ENCODE measurements around the gene CFAP65. TPM values are rescaled to one million over a fixed set of nuclear protein-coding genes. Genes with fewer than 3 reads are reported as not detected.

The CFAP65 gene
- polyA plus RNA-seq, 1 experiment, result not detected

DNA sequence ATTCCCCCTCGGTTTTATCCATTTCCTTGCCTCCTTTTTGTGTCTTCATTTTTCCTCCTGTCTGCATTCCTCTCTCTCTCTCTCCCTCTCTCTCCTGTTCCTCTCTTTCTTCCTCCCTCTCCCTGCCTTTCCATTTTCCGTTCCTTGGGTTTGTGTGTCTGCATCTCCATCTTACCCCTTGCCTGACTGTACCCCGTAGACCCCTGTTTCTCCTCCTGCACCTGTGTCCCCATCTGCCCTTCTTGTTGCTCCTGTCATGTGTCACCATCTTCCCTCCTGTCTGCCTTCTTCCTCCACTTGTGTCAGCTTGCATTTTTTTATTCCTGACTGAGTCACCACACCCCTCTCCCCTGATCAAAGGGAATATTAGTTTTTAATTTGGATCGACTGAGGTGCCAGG is 80.1 kb downstream of the CFAP65 start:
- peaks cover 9% of the 10 kb centered on the region for H3K9me3 ChIP-seq (ENCODE audit: control insufficient read depth, insufficient read depth, low read length)
- TF ChIP-seq, protein P1, sequence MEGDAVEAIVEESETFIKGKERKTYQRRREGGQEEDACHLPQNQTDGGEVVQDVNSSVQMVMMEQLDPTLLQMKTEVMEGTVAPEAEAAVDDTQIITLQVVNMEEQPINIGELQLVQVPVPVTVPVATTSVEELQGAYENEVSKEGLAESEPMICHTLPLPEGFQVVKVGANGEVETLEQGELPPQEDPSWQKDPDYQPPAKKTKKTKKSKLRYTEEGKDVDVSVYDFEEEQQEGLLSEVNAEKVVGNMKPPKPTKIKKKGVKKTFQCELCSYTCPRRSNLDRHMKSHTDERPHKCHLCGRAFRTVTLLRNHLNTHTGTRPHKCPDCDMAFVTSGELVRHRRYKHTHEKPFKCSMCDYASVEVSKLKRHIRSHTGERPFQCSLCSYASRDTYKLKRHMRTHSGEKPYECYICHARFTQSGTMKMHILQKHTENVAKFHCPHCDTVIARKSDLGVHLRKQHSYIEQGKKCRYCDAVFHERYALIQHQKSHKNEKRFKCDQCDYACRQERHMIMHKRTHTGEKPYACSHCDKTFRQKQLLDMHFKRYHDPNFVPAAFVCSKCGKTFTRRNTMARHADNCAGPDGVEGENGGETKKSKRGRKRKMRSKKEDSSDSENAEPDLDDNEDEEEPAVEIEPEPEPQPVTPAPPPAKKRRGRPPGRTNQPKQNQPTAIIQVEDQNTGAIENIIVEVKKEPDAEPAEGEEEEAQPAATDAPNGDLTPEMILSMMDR (IDR thresholded peaks at IDR 0.05; ENCODE audit: low read depth, low read length), result no peak
- H3K27ac ChIP-seq (ENCODE audit: low read depth, low read length), result no peak overlapping the region
- POLR2A ChIA-PET, result no interaction called here
- peaks cover 52% of the 10 kb centered on the region for H3K27me3 ChIP-seq (ENCODE audit: control insufficient read depth, insufficient read depth, low read length)
- DNase-seq (ENCODE audit: low read depth, low spot score), result no peak
- CTCF ChIA-PET, result interaction anchor here (0.6 kb wide), 1 partner anchor 19 kb away, joined by 3 read pairs; no protein-coding TSS in a partner anchor
- no peak overlapping the region for H3K4me3 ChIP-seq (ENCODE audit: low read depth, low read length)

DNA sequence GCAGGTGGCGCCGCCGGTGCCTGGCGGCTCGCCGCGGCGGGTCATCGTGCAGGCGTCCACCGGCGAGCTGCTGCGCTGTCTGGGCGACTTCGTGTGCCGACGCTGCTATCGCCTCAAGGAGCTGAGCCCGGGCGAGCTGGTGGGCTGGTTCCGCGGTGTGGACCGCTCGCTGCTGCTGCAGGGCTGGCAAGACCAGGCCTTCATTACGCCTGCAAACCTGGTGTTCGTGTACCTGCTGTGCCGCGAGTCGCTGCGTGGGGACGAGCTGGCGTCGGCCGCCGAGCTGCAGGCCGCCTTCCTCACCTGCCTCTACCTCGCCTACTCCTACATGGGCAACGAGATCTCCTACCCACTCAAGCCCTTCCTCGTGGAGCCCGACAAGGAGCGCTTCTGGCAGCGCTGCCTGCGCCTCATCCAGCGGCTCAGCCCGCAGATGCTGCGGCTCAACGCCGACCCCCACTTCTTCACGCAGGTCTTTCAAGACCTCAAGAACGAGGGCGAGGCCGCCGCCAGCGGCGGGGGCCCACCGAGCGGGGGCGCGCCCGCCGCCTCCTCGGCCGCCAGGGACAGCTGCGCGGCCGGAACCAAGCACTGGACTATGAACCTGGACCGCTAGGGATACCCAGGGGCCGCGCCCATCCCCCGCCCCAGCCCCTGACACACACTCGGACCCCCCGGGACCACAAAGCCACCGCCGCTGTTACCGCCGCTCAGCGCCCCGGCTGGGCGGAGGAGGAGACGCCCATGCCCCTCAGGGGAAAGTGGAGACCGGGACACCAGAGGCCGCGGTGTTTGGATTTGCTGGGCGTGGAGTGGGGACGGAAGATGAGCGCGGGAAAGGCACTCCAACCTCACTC is 80.8 kb downstream of the CFAP65 start:
- ChIA-PET CTCF (interaction anchor here (0.6 kb wide), 1 partner anchor 20 kb away, joined by 3 read pairs; no protein-coding TSS in a partner anchor), POLR2A (no interaction called here)
- Histone ChIP-seq H3K9me3 (ENCODE audit: control insufficient read depth, insufficient read depth, low read length) (peaks cover 9% of the 10 kb centered on the region), H3K27ac (ENCODE audit: low read depth, low read length) (no peak overlapping the region), H3K4me3 (ENCODE audit: low read depth, low read length) (no peak overlapping the region), H3K27me3 (ENCODE audit: control insufficient read depth, insufficient read depth, low read length) (peaks cover 52% of the 10 kb centered on the region)
- TF ChIP-seq, protein P1 (IDR thresholded peaks at IDR 0.05; ENCODE audit: low read depth, low read length), result no peak
- DNase-seq (ENCODE audit: low read depth, low spot score), result no peak

DNA sequence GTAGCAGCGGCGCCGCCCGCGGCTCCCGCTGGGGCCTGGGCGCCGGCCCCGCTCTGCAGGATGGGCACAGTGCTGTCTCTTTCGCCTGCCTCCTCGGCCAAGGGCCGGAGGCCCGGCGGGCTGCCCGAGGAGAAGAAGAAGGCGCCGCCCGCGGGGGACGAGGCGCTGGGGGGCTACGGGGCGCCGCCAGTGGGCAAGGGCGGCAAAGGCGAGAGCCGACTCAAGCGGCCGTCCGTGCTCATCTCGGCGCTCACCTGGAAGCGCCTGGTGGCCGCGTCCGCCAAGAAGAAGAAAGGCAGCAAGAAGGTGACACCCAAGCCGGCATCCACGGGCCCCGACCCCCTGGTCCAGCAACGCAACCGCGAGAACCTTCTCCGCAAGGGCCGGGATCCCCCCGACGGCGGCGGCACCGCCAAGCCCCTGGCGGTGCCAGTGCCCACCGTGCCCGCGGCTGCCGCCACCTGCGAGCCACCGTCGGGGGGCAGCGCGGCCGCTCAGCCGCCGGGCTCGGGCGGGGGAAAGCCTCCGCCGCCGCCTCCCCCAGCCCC is 81.5 kb downstream of the CFAP65 start:
- CTCF ChIA-PET, result no interaction called here

DNA sequence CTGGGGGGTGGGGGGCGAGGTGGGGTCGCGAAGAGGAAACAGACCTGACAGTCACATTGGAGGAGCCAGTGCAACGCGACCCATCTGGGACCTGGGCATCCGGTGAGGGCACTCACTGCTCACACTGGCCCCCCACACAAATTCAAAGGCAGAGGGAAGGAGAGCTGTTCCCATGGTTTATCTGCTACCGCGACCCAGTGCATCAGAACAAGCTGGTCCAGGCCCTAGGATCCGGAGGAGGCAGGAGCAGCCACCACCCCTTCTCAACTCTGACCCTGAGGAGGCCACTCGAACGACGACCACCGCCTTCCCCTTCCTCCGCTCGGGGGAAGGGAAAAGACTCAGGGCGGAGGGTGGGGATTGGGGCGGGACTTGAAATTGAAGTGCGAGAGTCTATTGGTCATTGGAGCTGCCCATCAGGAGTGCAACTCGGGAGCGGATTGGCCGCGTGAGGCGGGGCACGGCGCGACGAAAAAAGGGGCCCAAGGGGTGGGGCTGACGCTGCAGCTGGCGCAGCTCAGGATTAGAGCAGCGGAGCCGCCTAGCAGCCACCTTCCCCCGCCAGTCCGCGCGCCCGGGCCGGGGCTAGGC is 82.1 kb downstream of the CFAP65 start, which contains the start of gene CDK5R2:
Gene CDK5R2, plus strand, starts transcription at position 526 of the 591 bp plus-strand sequence. CDS start 155 bp downstream, outside the sequence.
- H3K9me3 ChIP-seq (ENCODE audit: control insufficient read depth, insufficient read depth, low read length), result peaks cover 9% of the 10 kb centered on the region
- POLR2A ChIA-PET, result no interaction called here
- peak; percentile 41 for DNase-seq (ENCODE audit: low read depth, low spot score)
- peak within 1 kb of the TSS; percentile 48 for H3K4me3 ChIP-seq (ENCODE audit: low read depth, low read length)
- TF ChIP-seq, protein P1 (IDR thresholded peaks at IDR 0.05; ENCODE audit: low read depth, low read length), result no peak
- no peak within 1 kb of the TSS for H3K27ac ChIP-seq (ENCODE audit: low read depth, low read length)
- CTCF ChIA-PET, result interaction anchor here (1.0 kb wide), 1 partner anchor 18 kb away, joined by 3 read pairs; no protein-coding TSS in a partner anchor
- H3K27me3 ChIP-seq (ENCODE audit: control insufficient read depth, insufficient read depth, low read length), result peaks cover 58% of the 10 kb centered on the region

More for the DNA sequence above, 81.5 kb downstream of the CFAP65 start:
- H3K9me3 ChIP-seq (ENCODE audit: control insufficient read depth, insufficient read depth, low read length), result peaks cover 9% of the 10 kb centered on the region
- H3K27ac ChIP-seq (ENCODE audit: low read depth, low read length), result no peak overlapping the region
- H3K4me3 ChIP-seq (ENCODE audit: low read depth, low read length), result peak overlapping the region; percentile 48; the same call in 1 of the 2 replicates
- peaks cover 52% of the 10 kb centered on the region for H3K27me3 ChIP-seq (ENCODE audit: control insufficient read depth, insufficient read depth, low read length)
- DNase-seq (ENCODE audit: low read depth, low spot score), result no peak
- POLR2A ChIA-PET, result no interaction called here
- TF ChIP-seq, protein P1 (IDR thresholded peaks at IDR 0.05; ENCODE audit: low read depth, low read length), result no peak

All from AG04450 (cell line).